ENCODE results near the gene SUV39H1. TPM values are rescaled to one million over a fixed set of nuclear protein-coding genes. Genes with fewer than 3 reads are reported as not detected.
"Not testable (repeated sequence)": the region's sequence is repeated elsewhere in the genome, so short reads cannot be mapped to it uniquely, and the experiment has no call there.

The SUV39H1 gene
- total RNA-seq, 1 donor from 2014 or later = 4.3 TPM

GRCh38 chrX:48684134-48684533 lies 12.4 kb upstream of the SUV39H1 start:
- no peak for ATAC-seq
- DNase-seq (ENCODE audit: low spot score) = no peak

DNA sequence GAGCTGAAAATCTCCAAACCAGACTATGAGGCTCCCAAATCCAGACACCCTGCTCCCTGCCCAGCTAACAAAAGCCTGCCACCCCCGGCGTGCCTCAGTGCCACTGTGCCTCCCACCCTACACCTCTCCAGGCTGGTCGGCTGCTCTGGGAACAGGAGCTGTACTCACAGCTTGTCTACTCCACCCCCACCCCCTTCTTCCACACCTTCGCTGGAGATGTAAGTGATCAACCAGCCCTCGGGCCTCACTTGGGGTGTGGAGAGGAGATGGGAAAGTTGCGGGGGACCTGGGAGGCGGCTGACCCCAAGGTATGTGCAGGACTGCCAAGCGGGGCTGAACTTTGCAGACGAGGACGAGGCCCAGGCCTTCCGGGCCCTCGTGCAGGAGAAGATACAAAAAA lies 11.1 kb upstream of the SUV39H1 start:
- DNase-seq (ENCODE audit: low spot score) (no peak), ATAC-seq (no peak)

DNA sequence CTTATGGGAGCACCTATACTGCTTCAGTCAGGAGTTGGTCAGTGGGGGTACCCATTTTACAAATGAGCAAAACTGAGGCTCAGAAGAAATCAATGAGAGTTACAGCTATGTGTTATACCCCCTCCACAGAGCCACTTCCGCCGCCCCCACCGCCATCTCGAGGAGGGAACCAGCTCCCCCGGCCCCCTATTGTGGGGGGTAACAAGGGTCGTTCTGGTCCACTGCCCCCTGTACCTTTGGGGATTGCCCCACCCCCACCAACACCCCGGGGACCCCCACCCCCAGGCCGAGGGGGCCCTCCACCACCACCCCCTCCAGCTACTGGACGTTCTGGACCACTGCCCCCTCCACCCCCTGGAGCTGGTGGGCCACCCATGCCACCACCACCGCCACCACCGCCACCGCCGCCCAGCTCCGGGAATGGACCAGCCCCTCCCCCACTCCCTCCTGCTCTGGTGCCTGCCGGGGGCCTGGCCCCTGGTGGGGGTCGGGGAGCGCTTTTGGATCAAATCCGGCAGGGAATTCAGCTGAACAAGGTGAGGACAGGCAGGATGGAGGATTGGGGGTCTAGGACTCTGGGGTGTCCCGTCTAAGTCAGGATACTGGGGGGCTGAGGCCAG lies 7.9 kb upstream of the SUV39H1 start:
- ATAC-seq (no peak), DNase-seq (ENCODE audit: low spot score) (no peak)

DNA sequence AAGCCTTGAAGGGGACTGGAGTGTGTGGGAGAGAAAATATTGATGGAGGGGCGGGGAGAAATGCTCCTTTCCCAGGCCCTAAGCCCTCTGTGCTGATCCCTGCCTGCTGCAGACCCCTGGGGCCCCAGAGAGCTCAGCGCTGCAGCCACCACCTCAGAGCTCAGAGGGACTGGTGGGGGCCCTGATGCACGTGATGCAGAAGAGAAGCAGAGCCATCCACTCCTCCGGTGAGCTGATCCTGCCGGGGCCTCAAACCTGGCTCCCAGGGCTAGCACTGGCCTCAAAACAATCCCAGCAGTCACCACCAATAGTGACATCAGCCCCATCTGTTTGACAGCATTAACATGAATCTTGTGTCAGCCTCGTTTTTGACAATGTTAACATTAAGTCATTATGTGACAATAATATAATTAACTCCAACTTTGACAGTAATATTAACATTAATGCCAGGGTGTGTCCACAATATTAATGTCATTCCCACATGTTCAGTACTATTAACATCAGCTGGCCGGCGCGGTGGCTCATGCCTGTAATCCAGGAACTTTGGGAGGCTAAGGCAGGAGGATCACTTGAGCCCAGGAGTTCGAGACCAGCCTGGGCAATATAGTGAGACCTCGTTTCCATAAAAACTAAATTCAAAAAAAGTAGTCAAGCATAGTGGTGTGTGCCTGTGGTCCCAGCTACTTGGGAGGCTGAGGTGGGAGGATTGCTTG lies 7.2 kb upstream of the SUV39H1 start:
- DNase-seq (ENCODE audit: low spot score) = no peak
- no peak for ATAC-seq

- not testable (repeated sequence) for ATAC-seq; DNase-seq (ENCODE audit: low spot score)
These were observed 4.8 kb upstream of the SUV39H1 start for GRCh38 chrX:48691746-48692145.

DNA sequence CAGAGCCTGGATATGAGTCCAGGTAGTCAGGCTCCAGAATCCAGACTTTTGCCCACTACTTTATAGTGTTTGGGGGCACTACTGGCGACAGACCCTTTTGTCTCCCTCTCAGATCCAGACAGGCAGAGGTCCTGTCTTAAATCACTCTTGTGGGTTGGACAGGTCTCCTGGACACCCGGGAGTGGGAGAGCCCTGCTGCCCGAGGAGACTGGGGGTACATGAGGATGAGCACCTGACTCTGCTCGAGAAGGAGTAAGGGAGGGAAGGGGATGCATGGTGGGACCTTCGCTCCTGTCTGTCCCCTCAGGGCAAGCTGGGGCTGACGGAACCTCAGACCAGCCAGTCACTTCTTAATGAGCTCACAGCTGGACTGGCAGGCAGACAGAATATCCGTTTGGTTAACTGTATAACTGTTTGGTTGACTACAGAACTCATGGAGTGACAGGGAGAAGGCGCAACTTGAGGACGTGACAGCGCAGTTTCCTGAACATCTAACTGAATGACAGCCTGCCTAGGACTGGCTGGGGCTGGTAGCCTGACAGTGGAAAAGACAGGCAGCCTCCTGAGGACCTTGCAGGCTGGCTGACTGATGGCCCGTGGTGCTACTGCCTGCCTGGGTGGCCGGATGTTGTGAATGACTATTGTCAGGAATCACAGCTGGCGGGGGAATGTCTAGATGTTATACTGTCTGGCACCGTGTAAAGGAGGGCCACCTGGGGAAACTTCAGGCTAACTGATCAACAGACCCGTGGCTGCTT lies 1.6 kb upstream of the SUV39H1 start:
- no peak for DNase-seq (ENCODE audit: low spot score)
- no peak for ATAC-seq

DNA sequence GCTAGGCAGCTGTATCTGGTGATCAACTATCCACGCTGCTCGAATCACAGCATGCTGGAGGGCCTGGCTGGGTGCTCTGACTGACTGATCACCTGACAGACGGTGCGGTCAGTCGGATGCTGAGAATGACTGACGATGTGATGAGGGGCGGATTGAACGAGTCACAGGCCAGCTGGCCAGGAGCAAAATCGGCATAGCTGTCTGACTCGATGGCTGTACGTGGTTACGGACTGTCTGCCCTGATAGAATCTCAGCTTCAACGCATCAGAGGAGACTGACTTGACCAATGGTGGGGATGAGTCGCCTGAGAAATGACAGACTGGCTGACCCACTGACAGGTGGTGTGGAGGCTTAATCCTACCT lies 1.0 kb upstream of the SUV39H1 start:
- ATAC-seq = no peak

GRCh38 chrX:48695925-48696300 lies 621 bp upstream of the SUV39H1 start:
- no peak for DNase-seq (ENCODE audit: low spot score)

More for the DNA sequence above, 1.0 kb upstream of the SUV39H1 start:
- no peak for DNase-seq (ENCODE audit: low spot score)

GRCh38 chrX:48696909-48697727 lies 584 bp downstream of the SUV39H1 start:
- DNase-seq (ENCODE audit: low spot score) (no peak), ATAC-seq (no peak)

More at GRCh38 chrX:48695925-48696300, 621 bp upstream of the SUV39H1 start:
- peak; percentile 35 for ATAC-seq

- ATAC-seq (no peak), DNase-seq (ENCODE audit: low spot score) (no peak)
These were observed 1.8 kb downstream of the SUV39H1 start for GRCh38 chrX:48698306-48698705.

GRCh38 chrX:48700246-48700645 lies 3.7 kb downstream of the SUV39H1 start:
- no peak for DNase-seq (ENCODE audit: low spot score)

DNA sequence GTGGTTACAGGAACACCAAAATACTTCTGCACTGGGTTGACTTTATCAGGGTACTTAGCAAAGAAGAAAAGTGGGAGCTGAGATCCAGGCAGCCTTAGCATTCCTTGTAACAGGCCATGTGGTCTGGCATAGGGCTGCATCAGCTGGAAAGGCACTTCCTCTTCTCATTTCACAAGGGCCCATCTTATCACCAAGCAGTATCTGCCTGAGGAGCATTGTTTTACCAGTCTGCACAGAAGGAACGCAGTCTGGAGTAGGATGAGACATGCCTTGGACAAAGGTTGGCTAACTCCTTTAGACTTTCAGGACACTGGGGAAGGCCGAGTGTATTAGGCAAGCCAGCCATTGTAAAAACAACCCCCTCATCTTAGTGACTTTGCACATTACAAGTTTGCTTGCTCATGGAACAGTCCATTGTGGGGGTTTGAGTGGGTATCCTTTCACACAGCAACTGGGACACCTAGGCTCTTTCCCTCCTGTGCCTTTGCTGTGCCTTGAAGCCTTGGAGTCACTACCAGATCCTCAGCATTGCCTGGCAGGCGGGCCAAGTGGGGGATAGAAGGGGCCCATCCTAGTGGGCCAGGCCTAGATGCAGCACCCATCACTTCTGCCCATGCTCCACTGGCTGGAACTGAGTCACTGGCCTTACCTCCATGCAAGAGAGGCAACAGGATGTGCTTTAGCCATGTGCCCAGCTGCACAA lies 4.6 kb downstream of the SUV39H1 start:
- ATAC-seq (no peak), DNase-seq (ENCODE audit: low spot score) (no peak)

More at GRCh38 chrX:48700246-48700645, 3.7 kb downstream of the SUV39H1 start:
- ATAC-seq = no peak

- no peak for DNase-seq (ENCODE audit: low spot score)
- no peak for ATAC-seq
These were observed 5.5 kb downstream of the SUV39H1 start for GRCh38 chrX:48702032-48702431.

DNA sequence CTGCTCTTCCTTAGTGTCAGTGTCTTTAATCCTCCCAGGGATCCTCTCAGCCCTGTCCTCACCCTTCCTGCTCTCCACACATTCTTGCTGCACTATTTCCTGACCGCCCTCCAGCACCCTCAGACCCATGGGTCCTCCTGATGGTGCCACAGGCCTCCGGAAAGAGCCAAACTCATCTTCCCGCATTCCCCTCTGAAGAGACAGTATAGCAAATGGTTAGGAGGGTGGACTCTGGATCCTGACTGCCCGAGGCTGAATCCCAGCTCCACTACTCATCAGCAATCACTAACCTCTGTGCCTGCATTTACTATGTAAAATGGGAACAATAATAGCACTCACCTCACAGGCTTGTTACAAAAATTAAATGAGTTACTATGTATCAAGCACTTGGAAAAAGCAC lies 6.2 kb downstream of the SUV39H1 start:
- ATAC-seq = no peak
- DNase-seq (ENCODE audit: low spot score) = no peak

DNA sequence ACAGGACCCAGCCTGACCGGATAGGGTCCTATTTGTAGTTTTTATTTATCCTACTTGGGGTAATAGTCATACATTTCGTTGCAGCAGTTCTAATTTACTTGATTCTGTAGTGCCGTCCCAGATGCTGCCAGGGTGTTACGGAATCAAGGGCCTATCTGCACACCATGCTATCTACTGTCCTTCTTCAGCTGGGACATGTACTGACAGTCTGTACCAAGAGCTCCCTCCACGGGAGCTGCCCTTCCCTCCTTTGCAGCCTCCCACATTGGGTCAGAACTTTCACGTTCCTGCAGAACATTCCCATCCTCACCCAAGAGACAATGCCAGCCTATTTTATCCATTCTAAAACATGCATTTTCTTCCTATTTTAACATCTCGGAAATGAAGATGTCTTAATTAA lies 6.7 kb downstream of the SUV39H1 start:
- DNase-seq (ENCODE audit: low spot score) (no peak), ATAC-seq (no peak)

- ATAC-seq (peak; percentile 44), DNase-seq (ENCODE audit: low spot score) (no peak)
These were observed 7.3 kb downstream of the SUV39H1 start for GRCh38 chrX:48703642-48704481.

- no peak for ATAC-seq
- DNase-seq (ENCODE audit: low spot score) = no peak
These were observed 9.3 kb downstream of the SUV39H1 start for GRCh38 chrX:48705871-48706270.

DNA sequence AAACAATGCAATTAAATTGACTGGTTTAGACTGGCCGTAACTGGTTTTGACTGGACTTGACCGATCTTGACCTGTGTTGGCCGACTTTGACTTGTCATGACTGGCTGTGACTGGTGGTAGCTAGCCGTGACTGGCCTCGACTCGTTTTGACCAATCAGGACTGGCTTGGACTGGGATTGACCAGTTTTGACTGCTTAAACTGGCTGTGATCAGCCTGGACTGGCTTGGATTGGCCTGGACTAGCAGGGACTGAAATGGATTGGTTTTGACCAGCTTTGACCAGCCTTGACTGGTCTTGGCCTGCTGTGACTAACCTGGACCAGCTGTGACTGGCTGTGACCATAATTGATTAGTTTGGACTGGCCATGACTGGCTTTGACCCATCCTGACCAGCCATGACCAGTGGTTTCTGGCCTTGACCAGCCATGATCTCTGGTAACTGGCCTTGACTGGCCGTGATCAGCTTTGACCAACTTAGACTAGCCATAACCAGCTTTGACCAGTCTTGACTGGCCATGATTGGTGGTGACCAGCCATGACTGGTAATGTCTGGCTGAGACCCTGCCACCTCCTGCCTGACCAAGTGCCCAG lies 13.1 kb downstream of the SUV39H1 start:
- ATAC-seq (no peak), DNase-seq (ENCODE audit: low spot score) (no peak)
